ENCODE data around the gene VSTM2L. TPM values are rescaled to one million over a fixed set of nuclear protein-coding genes. Genes with fewer than 3 reads are reported as not detected.

VSTM2L gene
- total and polyA plus RNA-seq, 12 donors: 1.8 to 17.2 (median 8.9) TPM

DNA sequence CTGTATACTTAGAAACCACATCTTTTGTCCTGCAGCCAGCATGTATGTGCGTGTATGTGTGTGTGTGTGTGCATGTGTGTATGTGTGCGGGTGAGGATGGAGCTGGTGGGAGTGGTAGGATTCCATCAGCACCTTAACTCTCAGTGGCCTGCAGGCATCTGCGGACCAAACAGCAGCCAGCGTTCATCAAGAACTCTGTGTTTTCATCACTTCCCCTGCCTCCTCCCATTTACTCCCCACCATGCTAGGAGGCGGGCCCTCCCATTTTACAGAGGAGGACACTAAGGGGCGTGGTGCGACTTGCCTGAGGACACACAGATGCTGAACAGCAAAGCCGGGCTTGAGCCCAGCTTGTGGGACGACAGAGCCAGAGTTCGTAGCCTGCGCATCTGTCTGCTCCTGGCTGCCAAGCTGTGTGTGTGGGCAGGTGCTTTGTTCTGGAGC lies 8.9 kb downstream of the VSTM2L start:
- ATAC-seq: peak in 7 of 8 donors; percentile 43 to 80 (median 70)
- TF ChIP-seq, protein P1, sequence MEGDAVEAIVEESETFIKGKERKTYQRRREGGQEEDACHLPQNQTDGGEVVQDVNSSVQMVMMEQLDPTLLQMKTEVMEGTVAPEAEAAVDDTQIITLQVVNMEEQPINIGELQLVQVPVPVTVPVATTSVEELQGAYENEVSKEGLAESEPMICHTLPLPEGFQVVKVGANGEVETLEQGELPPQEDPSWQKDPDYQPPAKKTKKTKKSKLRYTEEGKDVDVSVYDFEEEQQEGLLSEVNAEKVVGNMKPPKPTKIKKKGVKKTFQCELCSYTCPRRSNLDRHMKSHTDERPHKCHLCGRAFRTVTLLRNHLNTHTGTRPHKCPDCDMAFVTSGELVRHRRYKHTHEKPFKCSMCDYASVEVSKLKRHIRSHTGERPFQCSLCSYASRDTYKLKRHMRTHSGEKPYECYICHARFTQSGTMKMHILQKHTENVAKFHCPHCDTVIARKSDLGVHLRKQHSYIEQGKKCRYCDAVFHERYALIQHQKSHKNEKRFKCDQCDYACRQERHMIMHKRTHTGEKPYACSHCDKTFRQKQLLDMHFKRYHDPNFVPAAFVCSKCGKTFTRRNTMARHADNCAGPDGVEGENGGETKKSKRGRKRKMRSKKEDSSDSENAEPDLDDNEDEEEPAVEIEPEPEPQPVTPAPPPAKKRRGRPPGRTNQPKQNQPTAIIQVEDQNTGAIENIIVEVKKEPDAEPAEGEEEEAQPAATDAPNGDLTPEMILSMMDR (IDR thresholded peaks at IDR 0.05): no peak
- Histone ChIP-seq H3K4me1 (peaks cover 0 to 20% (median 16%) of the 10 kb centered on the region in 9 donors), H3K4me3 (no peak overlapping the region), H3K36me3 (no peaks in the 10 kb centered on the region), H3K9me3 (no peaks in the 10 kb centered on the region), H3K27me3 (peaks cover 0 to 91% (median 79%) of the 10 kb centered on the region in 7 donors), H3K27ac (no peak overlapping the region)
- peak in 1 of 2 donors; percentile 41 for DNase-seq
- intact Hi-C loops (cut with DNase I): no loop called here
- 32 to 44% methylated on average over 11 of the region's 11 CpGs for WGBS, 2 donors

DNA sequence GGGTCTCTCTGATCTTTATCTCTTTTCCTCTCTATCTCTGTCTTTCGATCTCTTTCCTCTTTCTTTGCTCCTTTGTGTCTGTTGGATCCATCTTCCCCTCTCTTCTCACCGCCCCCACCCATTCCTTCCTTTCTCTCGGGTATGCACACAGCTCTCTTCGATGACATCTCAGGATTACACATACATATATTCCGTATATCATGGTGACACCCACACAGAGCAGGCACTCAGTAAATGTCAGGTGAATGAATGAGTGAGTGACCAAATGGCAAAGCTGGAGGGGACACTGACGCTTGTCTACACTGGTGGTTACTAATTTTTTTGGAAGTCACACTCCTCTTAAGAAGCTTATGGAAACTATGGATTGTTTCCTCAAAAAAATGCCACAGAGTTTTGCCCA lies 9.9 kb downstream of the VSTM2L start:
- intact Hi-C loops (cut with DNase I): no loop called here
- Histone ChIP-seq H3K27me3 (peaks cover 0 to 94% (median 76%) of the 10 kb centered on the region in 7 donors), H3K9me3 (no peaks in the 10 kb centered on the region), H3K36me3 (no peaks in the 10 kb centered on the region), H3K4me3 (no peak overlapping the region), H3K27ac (no peak overlapping the region), H3K4me1 (peaks cover 0 to 18% (median 16%) of the 10 kb centered on the region in 9 donors)
- DNase-seq: no peak
- TF ChIP-seq, protein P1 (IDR thresholded peaks at IDR 0.05): no peak
- WGBS, 2 donors: 60 to 66% methylated on average over 6 of the region's 6 CpGs
- ATAC-seq: no peak

DNA sequence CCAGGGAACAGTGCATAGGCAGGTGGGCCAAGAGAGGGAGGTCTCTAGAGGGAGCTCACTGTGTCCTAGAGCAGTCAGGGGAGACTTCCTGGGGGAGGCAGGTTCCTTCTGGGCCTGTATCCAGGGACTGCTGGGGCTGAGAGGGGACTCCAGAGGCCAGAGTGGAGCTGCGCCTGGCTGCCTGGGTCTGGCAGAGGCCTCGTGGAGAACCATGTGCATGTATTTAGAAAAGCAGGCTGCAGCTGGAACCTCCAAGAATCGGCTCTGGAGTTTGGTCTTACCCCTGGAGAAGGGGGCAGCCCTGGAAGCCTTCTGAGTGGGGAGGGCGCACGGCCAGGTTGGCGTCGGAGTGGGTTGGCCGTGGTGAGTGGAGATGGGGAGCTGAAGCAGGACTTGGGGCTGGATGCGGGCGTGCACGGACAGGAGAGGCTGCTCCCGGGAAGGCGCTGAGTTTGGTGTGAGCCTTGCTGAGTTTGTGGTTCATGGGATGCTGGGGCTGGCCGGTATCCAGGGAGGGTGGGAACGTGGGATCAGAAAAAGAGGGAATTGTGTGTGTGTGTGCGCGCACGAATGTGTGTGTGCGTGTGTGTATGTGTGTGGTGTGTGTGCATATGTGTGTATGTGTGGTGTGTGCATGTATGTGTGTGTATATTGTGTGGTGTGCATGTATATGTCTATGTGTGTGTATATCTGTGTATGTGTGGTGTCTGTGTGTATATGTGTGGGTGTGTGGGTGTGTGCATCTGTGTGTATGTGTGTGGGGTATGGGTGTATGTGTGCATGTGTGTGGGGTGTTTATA lies 10.8 kb downstream of the VSTM2L start:
- TF ChIP-seq, protein P1 (IDR thresholded peaks at IDR 0.05): no peak
- Histone ChIP-seq H3K27me3 (peaks cover 0 to 98% (median 79%) of the 10 kb centered on the region in 7 donors), H3K27ac (no peak overlapping the region), H3K4me3 (no peak overlapping the region), H3K4me1 (peaks cover 0 to 18% (median 16%) of the 10 kb centered on the region in 9 donors), H3K9me3 (no peaks in the 10 kb centered on the region), H3K36me3 (no peaks in the 10 kb centered on the region)
- ATAC-seq (no peak), DNase-seq (no peak)
- 56 to 74% methylated on average over 19 of the region's 19 CpGs for WGBS, 2 donors
- intact Hi-C loops (cut with DNase I): no loop called here

DNA sequence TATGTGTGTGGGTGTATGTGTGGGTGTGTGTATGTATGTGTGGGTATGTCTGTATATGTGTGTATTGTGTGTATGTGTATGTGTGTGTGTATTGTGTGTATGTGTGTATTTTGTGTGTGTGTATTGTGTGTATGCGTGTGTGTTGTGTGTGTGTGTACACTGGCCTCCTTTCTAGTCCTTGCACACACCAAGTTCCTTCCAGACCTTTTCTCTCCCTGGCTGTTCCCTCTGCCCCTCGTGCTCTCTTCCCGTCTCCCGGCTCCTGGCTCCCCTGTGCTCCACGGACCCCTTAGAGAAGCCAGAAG lies 11.4 kb downstream of the VSTM2L start:
- ATAC-seq: no peak
- H3K4me1 ChIP-seq: peaks cover 0 to 18% (median 16%) of the 10 kb centered on the region in 9 donors
- DNase-seq: no peak
- TF ChIP-seq, protein P1 (IDR thresholded peaks at IDR 0.05): no peak
- H3K36me3 ChIP-seq: no peaks in the 10 kb centered on the region
- no peaks in the 10 kb centered on the region for H3K9me3 ChIP-seq
- no peak overlapping the region for H3K27ac ChIP-seq
- intact Hi-C loops (cut with DNase I): no loop called here
- peak overlapping the region in 3 of 10 donors; percentile 22 to 44 (median 30) for H3K4me3 ChIP-seq
- H3K27me3 ChIP-seq: peaks cover 0 to 98% (median 74%) of the 10 kb centered on the region in 7 donors
- 34 to 52% methylated on average over 5 of the region's 5 CpGs for WGBS, 2 donors
